ENCODE data around the gene RGS12. TPM values are rescaled to one million over a fixed set of nuclear protein-coding genes. Genes with fewer than 3 reads are reported as not detected.

RGS12 gene
- total and polyA plus RNA-seq, 2 of the 13 experiments (the other 11 are each of a cell fraction or from before 2014, with no cell fraction given) = 21.0 to 27.7 TPM

- TF ChIP-seq ZBTB40 (IDR thresholded peaks at IDR 0.05) (no peak), ZBTB40 (CRISPR knock-in tag; IDR thresholded peaks at IDR 0.05) (peak; percentile 14; the same call in 1 of the 2 replicates), EED (CRISPR knock-in tag; IDR thresholded peaks at IDR 0.05) (peak; percentile 40; the same call in 1 of the 2 replicates), REPIN1 (CRISPR knock-in tag; IDR thresholded peaks at IDR 0.05; ENCODE audit: borderline replicate concordance, low read depth) (peak; percentile 51; the same call in 1 of the 2 replicates), TARDBP (CRISPR knock-in tag; IDR thresholded peaks at IDR 0.05) (peak; percentile 28; the same call in 1 of the 2 replicates), HMGXB4 (CRISPR knock-in tag; IDR thresholded peaks at IDR 0.05; ENCODE audit: borderline replicate concordance in 1 of 2, low read depth in 1 of 2) (peak in 1 of 2 experiments; percentile 63; a peak in 2 of 4 replicates), HMGXB3 (CRISPR knock-in tag; IDR thresholded peaks at IDR 0.05; ENCODE audit: borderline replicate concordance) (no peak; the same call in 1 of the 2 replicates), SNAI1 (CRISPR knock-in tag; IDR thresholded peaks at IDR 0.05; ENCODE audit: borderline replicate concordance) (0 out of 2 replicates have a peak, but pooled peaks have one; percentile 68), ZNF800 (CRISPR knock-in tag; IDR thresholded peaks at IDR 0.05) (no peak; the same call in 1 of the 2 replicates)
Measured at GRCh38 chr4:3286335-3287175, 6.3 kb upstream of the RGS12 start (continued).

Data from HepG2 (cell line).